Right atrium auricular region (tissue), 2 donors: ENCODE results near the gene DDX56. TPM values are rescaled to one million over a fixed set of nuclear protein-coding genes. Genes with fewer than 3 reads are reported as not detected.

ENCODE experiments used
- DNase-seq: peaks from one replicate; pipeline ENCODE4 v3.0.0-alpha.2; 2019; ENCODE audit warnings: low spot score
- H3K27ac ChIP-seq, 2 donors: fragments of 200-600 bp; sonication (generic); 1 replicate in 1 of 2; 2 replicates in 1 of 2; pipeline ENCODE4 v1.5.1; 2016 to 2019
- H3K27me3 ChIP-seq, 2 donors: fragments of 200-600 bp; sonication (generic); one replicate each; pipeline versions ENCODE4 v1.5.1 to v1.6.0; 2017 to 2019
- H3K36me3 ChIP-seq: fragments of 200-600 bp; sonication (generic); one replicate; pipeline ENCODE4 v1.5.1; 2016
- H3K4me1 ChIP-seq, 2 donors: fragments of 200-600 bp; sonication (generic); one replicate each; pipeline versions ENCODE4 v1.5.1 to v1.6.0; 2017 to 2019
- H3K4me3 ChIP-seq, 2 donors: fragments of 200-600 bp; sonication (generic); 1 replicate in 1 of 2; 2 replicates in 1 of 2; pipeline ENCODE4 v1.5.1; 2017 to 2019; ENCODE audit warnings: mild to moderate bottlenecking in 1 of 2, moderate library complexity in 1 of 2
- H3K9me3 ChIP-seq, 2 donors: fragments of 200-600 bp; sonication (generic); one replicate each; pipeline ENCODE4 v1.5.1; 2019
- total RNA-seq, 2 donors: library from RNA; depleted of rRNA; stranded (reverse); fragments of >200 nt; gene quantifications; one replicate each; pipeline ENCODE4 v1.1.0, GENCODE V29; 2016
- TF ChIP-seq, protein P1 (sequence below), 2 donors: fragments of 200-600 bp; sonication (generic); IDR thresholded peaks; one replicate each; pipeline ENCODE4 v1.5.1; 2019; ENCODE audit warnings: antibody characterized with exemption in 2 of 2

The DDX56 gene
- total RNA-seq, 2 donors from 2014 or later = 24.4 to 28.1 TPM

DNA sequence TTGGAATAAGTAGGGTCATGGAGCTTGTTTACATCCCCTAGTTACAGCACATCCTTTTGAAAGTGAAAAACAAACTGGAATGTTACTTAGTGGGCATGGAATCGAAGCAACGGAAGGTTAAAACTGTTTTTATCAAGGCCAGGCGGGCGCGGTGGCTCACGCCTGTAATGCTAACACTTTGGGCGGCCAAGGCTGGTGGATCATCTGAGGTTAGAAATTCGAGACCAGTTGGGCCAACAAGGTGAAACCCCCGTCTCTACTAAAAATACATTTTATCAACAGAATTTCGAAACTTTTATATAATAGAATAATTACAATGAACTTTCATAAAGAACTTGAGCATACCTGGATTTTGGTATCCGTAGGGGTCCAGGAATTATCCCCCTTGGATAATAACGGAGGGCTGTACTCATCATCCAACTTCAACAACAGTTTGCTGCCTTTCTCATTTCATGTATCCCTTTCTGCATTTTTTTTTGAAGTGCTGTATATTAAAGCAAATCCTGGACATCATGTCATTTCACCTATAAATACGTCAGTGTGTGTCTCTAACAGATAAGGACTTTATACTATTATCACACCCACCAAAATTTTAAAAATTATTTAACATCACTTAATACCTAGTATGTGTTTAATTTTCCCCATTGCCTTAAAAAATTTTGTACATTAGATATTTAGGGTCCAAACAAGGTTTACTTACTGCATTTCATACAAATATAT is 9.6 kb upstream of the DDX56 start:
- Histone ChIP-seq H3K27me3 (no peaks in the 10 kb centered on the region), H3K36me3 (peaks cover 26% of the 10 kb centered on the region), H3K4me3 (peak overlapping the region; percentile 54 to 96), H3K9me3 (no peaks in the 10 kb centered on the region), H3K4me1 (peaks cover 0 to 26% of the 10 kb centered on the region in 2 donors), H3K27ac (peak overlapping the region; percentile 98)
- TF ChIP-seq, protein P1, sequence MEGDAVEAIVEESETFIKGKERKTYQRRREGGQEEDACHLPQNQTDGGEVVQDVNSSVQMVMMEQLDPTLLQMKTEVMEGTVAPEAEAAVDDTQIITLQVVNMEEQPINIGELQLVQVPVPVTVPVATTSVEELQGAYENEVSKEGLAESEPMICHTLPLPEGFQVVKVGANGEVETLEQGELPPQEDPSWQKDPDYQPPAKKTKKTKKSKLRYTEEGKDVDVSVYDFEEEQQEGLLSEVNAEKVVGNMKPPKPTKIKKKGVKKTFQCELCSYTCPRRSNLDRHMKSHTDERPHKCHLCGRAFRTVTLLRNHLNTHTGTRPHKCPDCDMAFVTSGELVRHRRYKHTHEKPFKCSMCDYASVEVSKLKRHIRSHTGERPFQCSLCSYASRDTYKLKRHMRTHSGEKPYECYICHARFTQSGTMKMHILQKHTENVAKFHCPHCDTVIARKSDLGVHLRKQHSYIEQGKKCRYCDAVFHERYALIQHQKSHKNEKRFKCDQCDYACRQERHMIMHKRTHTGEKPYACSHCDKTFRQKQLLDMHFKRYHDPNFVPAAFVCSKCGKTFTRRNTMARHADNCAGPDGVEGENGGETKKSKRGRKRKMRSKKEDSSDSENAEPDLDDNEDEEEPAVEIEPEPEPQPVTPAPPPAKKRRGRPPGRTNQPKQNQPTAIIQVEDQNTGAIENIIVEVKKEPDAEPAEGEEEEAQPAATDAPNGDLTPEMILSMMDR (IDR thresholded peaks at IDR 0.05) = no peak
- no peak for DNase-seq

DNA sequence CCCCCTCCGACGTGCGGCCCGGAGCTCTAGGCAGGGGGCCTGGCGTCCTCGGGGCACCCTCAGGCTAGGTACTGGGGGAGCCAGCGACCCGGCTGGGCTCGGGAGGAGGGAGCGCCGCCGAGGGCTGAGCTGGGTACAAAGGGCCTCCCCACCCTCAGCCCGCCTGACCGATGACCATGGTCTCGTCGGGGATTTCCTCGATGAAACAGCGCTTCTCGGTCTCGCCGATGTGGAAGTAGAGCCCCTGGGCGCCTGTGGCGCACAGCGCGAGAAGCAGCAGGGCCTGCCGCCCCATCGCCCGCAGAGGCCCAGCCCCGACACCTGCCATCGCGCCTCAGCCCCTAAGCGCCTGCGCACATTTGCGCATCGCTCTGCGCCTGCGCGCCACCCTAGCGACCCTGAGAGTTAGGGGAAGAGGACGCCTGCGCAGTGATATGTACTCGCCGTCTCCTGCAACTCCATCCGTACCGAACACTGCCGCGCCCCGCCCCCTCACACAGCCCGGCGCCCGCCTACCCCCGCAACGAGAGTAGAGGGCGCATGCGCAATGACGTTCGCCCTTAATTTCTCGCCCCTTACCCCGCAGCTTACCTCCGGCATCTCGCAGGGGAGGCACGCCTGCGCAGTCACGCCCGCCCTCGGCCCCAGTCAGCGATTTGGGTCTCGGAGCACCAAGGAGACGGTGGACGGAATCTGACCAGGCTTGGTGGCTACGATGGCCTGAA is 8.3 kb upstream of the DDX56 start, which contains the start of gene TMED4:
Gene TMED4 (minus strand): TSS at position 353 of the 725 bp plus-strand sequence. CDS start 25 bp downstream, at position 328.
- TF ChIP-seq, protein P1 (IDR thresholded peaks at IDR 0.05) = no peak
- Histone ChIP-seq H3K27me3 (no peaks in the 10 kb centered on the region), H3K4me3 (peak within 1 kb of the TSS; percentile 79 to 96), H3K9me3 (no peaks in the 10 kb centered on the region), H3K4me1 (peaks cover 0 to 26% of the 10 kb centered on the region in 2 donors), H3K36me3 (peaks cover 31% of the 10 kb centered on the region), H3K27ac (peak within 1 kb of the TSS; percentile 98)
- DNase-seq = peak; percentile 99

DNA sequence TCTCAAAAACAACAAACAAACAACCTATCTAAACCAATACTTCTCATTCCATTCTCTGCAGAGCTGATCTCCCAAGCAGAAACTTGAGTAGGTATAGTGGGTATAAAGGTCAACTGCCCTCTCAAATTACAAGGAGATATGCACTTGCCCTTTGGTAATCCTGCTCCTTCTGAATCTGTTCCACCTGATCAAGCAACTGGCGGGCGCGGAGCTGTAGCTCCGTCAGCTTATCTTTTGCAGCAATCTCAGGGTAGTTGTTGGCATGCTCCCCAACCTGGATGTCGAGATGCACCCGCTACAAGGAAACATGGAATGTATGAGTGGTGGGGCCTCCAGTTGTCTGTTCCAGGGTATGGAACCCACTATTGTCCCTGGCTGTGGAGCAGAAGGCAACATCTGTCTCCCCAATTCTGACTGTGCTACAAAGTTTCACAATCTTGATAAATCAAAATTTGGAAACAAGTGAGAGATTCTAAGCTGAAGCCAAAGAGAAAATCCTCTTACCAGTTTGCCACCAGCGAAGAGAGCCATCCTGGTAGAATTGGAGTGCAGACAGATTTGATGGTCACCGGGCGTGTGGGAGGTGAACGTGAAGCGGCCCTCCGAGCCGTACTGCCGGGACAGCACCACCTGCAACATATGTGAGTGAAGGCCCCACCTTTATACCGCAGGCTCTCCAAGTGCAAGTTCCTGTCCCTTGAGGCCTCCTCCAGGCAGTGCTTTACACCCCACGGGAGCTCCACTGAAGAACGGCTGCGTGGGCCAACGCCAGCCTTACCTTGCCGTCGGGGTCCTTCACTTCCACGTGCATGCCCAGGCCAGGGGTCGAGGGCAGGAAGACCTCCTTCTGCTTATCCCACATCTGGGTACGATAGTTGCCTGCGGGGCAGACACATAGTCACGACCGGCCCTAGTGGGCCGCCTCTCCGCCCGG is 7.5 kb upstream of the DDX56 start:
- Histone ChIP-seq H3K4me3 (peak overlapping the region; percentile 79 to 96), H3K27ac (peak overlapping the region; percentile 98), H3K4me1 (peaks cover 0 to 26% of the 10 kb centered on the region in 2 donors), H3K9me3 (no peaks in the 10 kb centered on the region), H3K36me3 (peaks cover 31% of the 10 kb centered on the region), H3K27me3 (no peaks in the 10 kb centered on the region)
- TF ChIP-seq, protein P1 (IDR thresholded peaks at IDR 0.05) = no peak
- no peak for DNase-seq

DNA sequence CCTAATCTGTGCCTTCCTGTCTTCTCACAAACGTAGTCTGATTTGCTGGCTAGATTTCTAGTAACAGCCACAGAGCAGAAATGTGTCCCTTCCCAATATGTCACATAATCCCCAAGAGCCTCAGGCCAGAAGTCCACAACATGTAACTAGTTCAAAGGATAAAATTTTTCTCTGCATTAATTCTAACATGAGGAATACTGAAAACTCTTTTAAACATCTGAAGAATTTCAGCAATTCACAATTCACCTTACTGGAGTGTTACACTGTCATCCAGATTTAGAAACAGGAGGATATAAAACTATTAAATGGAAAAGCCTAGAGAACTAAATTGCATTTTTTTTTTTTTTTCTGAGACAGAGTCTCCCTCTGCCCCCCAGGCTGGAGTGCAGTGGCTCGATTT is 2.5 kb upstream of the DDX56 start:
- H3K27me3 ChIP-seq = no peaks in the 10 kb centered on the region
- TF ChIP-seq, protein P1 (IDR thresholded peaks at IDR 0.05) = no peak
- peaks cover 0 to 43% of the 10 kb centered on the region in 2 donors for H3K4me1 ChIP-seq
- peaks cover 46% of the 10 kb centered on the region for H3K36me3 ChIP-seq
- no peak overlapping the region for H3K27ac ChIP-seq
- DNase-seq = no peak
- no peaks in the 10 kb centered on the region for H3K9me3 ChIP-seq
- H3K4me3 ChIP-seq = no peak overlapping the region

DNA sequence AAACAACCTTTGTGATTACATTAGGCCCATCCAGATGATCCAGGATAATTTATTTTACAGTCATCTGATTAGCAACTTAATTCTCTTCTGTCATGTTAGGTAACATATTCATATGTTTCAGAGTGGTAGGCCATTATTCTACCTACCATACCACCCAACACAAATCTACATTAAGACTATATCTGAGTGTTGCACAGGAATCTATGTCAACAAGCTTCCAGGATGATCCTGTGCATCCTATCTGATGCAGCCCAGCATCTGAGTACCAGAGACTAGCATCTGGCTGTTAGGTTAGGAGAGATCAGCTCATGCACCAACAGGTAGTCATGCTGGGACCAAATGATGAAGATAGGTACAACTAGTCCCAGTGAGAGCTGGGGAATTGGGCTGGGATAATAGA is 1.3 kb upstream of the DDX56 start:
- Histone ChIP-seq H3K27ac (no peak overlapping the region), H3K27me3 (no peaks in the 10 kb centered on the region), H3K9me3 (no peaks in the 10 kb centered on the region), H3K4me1 (peaks cover 0 to 31% of the 10 kb centered on the region in 2 donors), H3K4me3 (no peak overlapping the region), H3K36me3 (peaks cover 49% of the 10 kb centered on the region)
- no peak for DNase-seq
- TF ChIP-seq, protein P1 (IDR thresholded peaks at IDR 0.05) = no peak
